ENCODE data around the gene ARL2. TPM values are rescaled to one million over a fixed set of nuclear protein-coding genes. Genes with fewer than 3 reads are reported as not detected.
A peak's percentile ranks its signal among the peaks of the same experiment; 100 is the strongest.

The ARL2 gene
- 100 to 1,000 TPM; 127 to 154 TPM for total RNA-seq
- 235 TPM for polyA plus RNA-seq (ENCODE audit: insufficient read depth, low read depth, low replicate concordance)
- long read RNA-seq, donor 1, transcript ARL2-201 (5 exons, 979 nt): major isoform, 74 of 100 reads
- long read RNA-seq, donor 1, transcript ARL2-203 (1 exons, 601 nt): minor isoform, 8 of 100 reads
- long read RNA-seq, donor 1, partial matches to known transcripts: 8 of 100 reads
- long read RNA-seq, donor 1, other reads (novel, unspliced or antisense): 0 of 100 reads
- long read RNA-seq, donor 2, transcript ARL2-201 (5 exons, 979 nt): major isoform, 37 of 47 reads
- long read RNA-seq, donor 2, partial matches to known transcripts: 0 of 47 reads
- long read RNA-seq, donor 2, other reads (novel, unspliced or antisense): 0 of 47 reads

DNA sequence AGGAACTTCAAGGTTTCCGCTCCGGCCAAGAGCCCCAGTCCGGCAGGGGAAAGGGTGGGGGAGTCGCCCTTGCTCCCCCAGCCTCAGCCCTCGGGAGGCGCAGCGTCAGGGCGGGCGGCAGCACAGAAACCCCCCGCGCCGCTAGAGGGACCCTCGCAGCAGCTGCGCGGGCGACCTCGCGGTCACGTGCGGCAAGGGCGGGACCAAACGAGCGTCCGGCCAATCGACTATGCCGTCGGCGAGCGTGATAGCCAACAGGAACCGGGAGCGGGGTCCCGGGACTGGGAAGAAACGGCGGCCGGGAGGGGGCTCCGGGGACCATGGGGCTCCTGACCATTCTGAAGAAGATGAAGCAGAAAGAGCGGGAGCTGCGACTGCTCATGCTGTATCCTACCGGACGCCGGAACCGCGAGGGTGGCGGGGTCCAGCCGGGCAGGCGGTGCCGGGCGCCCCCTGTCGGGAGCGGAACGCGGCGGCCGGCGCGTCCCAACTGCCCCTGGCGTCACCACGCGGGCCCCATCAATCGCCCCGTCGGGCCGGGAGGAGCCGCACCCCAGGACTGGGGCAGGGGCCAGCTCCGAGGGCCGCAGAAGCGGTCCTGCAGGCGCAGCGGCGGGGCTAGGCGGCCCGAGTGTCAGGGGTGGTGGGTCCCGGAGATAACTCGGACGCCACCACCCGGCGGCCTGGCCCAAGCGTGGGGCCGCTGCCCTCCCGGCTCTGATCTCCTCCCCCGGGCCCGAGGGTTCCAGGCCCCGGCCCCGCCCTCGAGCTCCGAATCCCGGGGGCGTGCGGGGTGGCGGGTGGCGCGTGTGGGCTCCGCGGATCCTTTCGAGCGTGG, at the start of gene ARL2:
Gene ARL2, plus strand, starts transcription at position 273 of the 838 bp plus-strand sequence. Its CDS starts 48 bp downstream, at position 321.
- Histone ChIP-seq H3K27me3 (no peaks in the 10 kb centered on the region), H3K27ac (peak within 1 kb of the TSS; percentile 90 to 98), H3K4me1 (no peaks in the 10 kb centered on the region), H3K9me3 (no peaks in the 10 kb centered on the region), H3K4me3 (peak within 1 kb of the TSS; percentile 55 to 88), H3K36me3 (ENCODE audit: low read depth, missing control alignments) (no peaks in the 10 kb centered on the region)
- TF ChIP-seq POLR2A (IDR thresholded peaks at IDR 0.05) (no peak), CTCF (IDR thresholded peaks at IDR 0.05) (peak; percentile 85 to 92 (median 86))
- intact Hi-C loops (cut with DNase I; ENCODE audit: low total_unique reads): loop anchor here (10.0 kb wide), 2 partner anchors 101 to 169 kb away; partner anchors contain the start of genes CDC42BPG, TM7SF2 and ZNHIT2
- 0 to 1% methylated on average over 2 to 48 of the region's 96 CpGs for WGBS, 2 donors
- peak; percentile 94 for DNase-seq

GRCh38 chr11:64967375-64967774, 46.6 kb upstream of the ARL2 start:
- WGBS, 2 donors: 82 to 92% methylated on average over 3 of the region's 3 CpGs
- Histone ChIP-seq H3K27ac (no peak overlapping the region), H3K4me3 (no peak overlapping the region), H3K4me1 (peaks cover 2% of the 10 kb centered on the region), H3K27me3 (no peaks in the 10 kb centered on the region), H3K36me3 (ENCODE audit: low read depth, missing control alignments) (no peaks in the 10 kb centered on the region), H3K9me3 (no peaks in the 10 kb centered on the region)
- TF ChIP-seq CTCF (IDR thresholded peaks at IDR 0.05) (no peak), POLR2A (IDR thresholded peaks at IDR 0.05) (no peak)
- DNase-seq: no peak
- intact Hi-C loops (cut with DNase I; ENCODE audit: low total_unique reads): no loop called here

- no peak overlapping the region for H3K4me3 ChIP-seq
- H3K9me3 ChIP-seq: no peaks in the 10 kb centered on the region
- TF ChIP-seq CTCF (IDR thresholded peaks at IDR 0.05): no peak
- TF ChIP-seq POLR2A (IDR thresholded peaks at IDR 0.05): no peak
- H3K27ac ChIP-seq: no peak overlapping the region
- WGBS, 2 donors: 46 to 54% methylated on average over 5 of the region's 5 CpGs
- H3K36me3 ChIP-seq (ENCODE audit: low read depth, missing control alignments): no peaks in the 10 kb centered on the region
- peaks cover 2% of the 10 kb centered on the region for H3K4me1 ChIP-seq
- H3K27me3 ChIP-seq: no peaks in the 10 kb centered on the region
- intact Hi-C loops (cut with DNase I; ENCODE audit: low total_unique reads): no loop called here
- DNase-seq: no peak
These were observed 44.8 kb upstream of the ARL2 start for GRCh38 chr11:64969209-64969608.

GRCh38 chr11:64970731-64971151, 43.2 kb upstream of the ARL2 start:
- H3K4me1 ChIP-seq: no peaks in the 10 kb centered on the region
- no peak overlapping the region for H3K4me3 ChIP-seq
- TF ChIP-seq POLR2A (IDR thresholded peaks at IDR 0.05) (no peak), CTCF (IDR thresholded peaks at IDR 0.05) (no peak)
- H3K27me3 ChIP-seq: no peaks in the 10 kb centered on the region
- intact Hi-C loops (cut with DNase I; ENCODE audit: low total_unique reads): no loop called here
- H3K36me3 ChIP-seq (ENCODE audit: low read depth, missing control alignments): no peaks in the 10 kb centered on the region
- no peaks in the 10 kb centered on the region for H3K9me3 ChIP-seq
- DNase-seq: no peak
- no peak overlapping the region for H3K27ac ChIP-seq
- WGBS, 2 donors: 69 to 72% methylated on average over 8 of the region's 8 CpGs
